ENCODE results near the gene RB1. TPM values are rescaled to one million over a fixed set of nuclear protein-coding genes. Genes with fewer than 3 reads are reported as not detected.

The RB1 gene
- total RNA-seq, 2 experiments from 2014 or later: 25.1 to 25.6 TPM

- Mint-ChIP-seq H3K27me3 (ENCODE audit: low read depth) (no peaks in the 10 kb centered on the region), H3K4me3 (no peak overlapping the region), H3K36me3 (ENCODE audit: low read depth) (peaks cover 35% of the 10 kb centered on the region), H3K9me3 (no peaks in the 10 kb centered on the region), H3K4me1 (ENCODE audit: low read depth) (no peaks in the 10 kb centered on the region), H3K27ac (no peak overlapping the region)
- CTCF ChIA-PET: interaction anchor here (0.6 to 1.5 kb wide), 4 partner anchors 43 to 203 kb away, joined by 4 to 5 read pairs (median 4); no protein-coding TSS in a partner anchor
- no peak for DNase-seq
- intact Hi-C loops (cut with micrococcal nuclease): no loop called here
Observed at GRCh38 chr13:48377857-48378256, 74.3 kb downstream of the RB1 start.

- peaks cover 23% of the 10 kb centered on the region for H3K36me3 Mint-ChIP-seq (ENCODE audit: low read depth)
- CTCF ChIA-PET: no interaction called here
- H3K4me1 Mint-ChIP-seq (ENCODE audit: low read depth): no peaks in the 10 kb centered on the region
- DNase-seq: no peak
- H3K27me3 Mint-ChIP-seq (ENCODE audit: low read depth): no peaks in the 10 kb centered on the region
- intact Hi-C loops (cut with micrococcal nuclease): no loop called here
- no peak overlapping the region for H3K27ac Mint-ChIP-seq
- no peaks in the 10 kb centered on the region for H3K9me3 Mint-ChIP-seq
- no peak overlapping the region for H3K4me3 Mint-ChIP-seq
Observed at GRCh38 chr13:48380581-48380980, 77.0 kb downstream of the RB1 start.

GRCh38 chr13:48383384-48383783, 79.8 kb downstream of the RB1 start:
- DNase-seq: no peak
- no peak overlapping the region for H3K4me3 Mint-ChIP-seq
- CTCF ChIA-PET: no interaction called here

GRCh38 chr13:48386816-48387215, 83.3 kb downstream of the RB1 start:
- Mint-ChIP-seq H3K4me3 (no peak overlapping the region), H3K36me3 (ENCODE audit: low read depth) (peaks cover 26% of the 10 kb centered on the region)
- CTCF ChIA-PET: interaction anchor here (0.7 to 0.8 kb wide), 2 partner anchors 210 to 254 kb away, joined by 3 to 4 read pairs; no protein-coding TSS in a partner anchor

More at GRCh38 chr13:48383384-48383783, 79.8 kb downstream of the RB1 start:
- Mint-ChIP-seq H3K4me1 (ENCODE audit: low read depth) (no peaks in the 10 kb centered on the region), H3K9me3 (no peaks in the 10 kb centered on the region), H3K36me3 (ENCODE audit: low read depth) (peaks cover 20% of the 10 kb centered on the region), H3K27ac (no peak overlapping the region), H3K27me3 (ENCODE audit: low read depth) (no peaks in the 10 kb centered on the region)
- intact Hi-C loops (cut with micrococcal nuclease): no loop called here

GRCh38 chr13:48391257-48391656, 87.7 kb downstream of the RB1 start:
- Mint-ChIP-seq H3K9me3 (peaks cover 19% of the 10 kb centered on the region), H3K36me3 (ENCODE audit: low read depth) (peaks cover 53% of the 10 kb centered on the region), H3K4me1 (ENCODE audit: low read depth) (peaks cover 2% of the 10 kb centered on the region), H3K4me3 (no peak overlapping the region), H3K27me3 (ENCODE audit: low read depth) (no peaks in the 10 kb centered on the region), H3K27ac (no peak overlapping the region)
- no peak for DNase-seq
- intact Hi-C loops (cut with micrococcal nuclease): no loop called here
- CTCF ChIA-PET: interaction anchor here (0.7 kb wide), 1 partner anchor 55 kb away, joined by 7 read pairs; no protein-coding TSS in a partner anchor

More at GRCh38 chr13:48386816-48387215, 83.3 kb downstream of the RB1 start:
- no peak overlapping the region for H3K27ac Mint-ChIP-seq
- H3K4me1 Mint-ChIP-seq (ENCODE audit: low read depth): peaks cover 2% of the 10 kb centered on the region
- intact Hi-C loops (cut with micrococcal nuclease): no loop called here
- peaks cover 7% of the 10 kb centered on the region for H3K9me3 Mint-ChIP-seq
- DNase-seq: no peak
- no peaks in the 10 kb centered on the region for H3K27me3 Mint-ChIP-seq (ENCODE audit: low read depth)

- Mint-ChIP-seq H3K4me1 (ENCODE audit: low read depth) (peaks cover 3% of the 10 kb centered on the region), H3K27me3 (ENCODE audit: low read depth) (no peaks in the 10 kb centered on the region), H3K9me3 (peaks cover 26% of the 10 kb centered on the region), H3K27ac (no peak overlapping the region), H3K36me3 (ENCODE audit: low read depth) (peaks cover 58% of the 10 kb centered on the region), H3K4me3 (no peak overlapping the region)
- CTCF ChIA-PET: interaction anchor here (0.7 kb wide), 1 partner anchor 187 kb away, joined by 3 read pairs; no protein-coding TSS in a partner anchor
- DNase-seq: no peak
- intact Hi-C loops (cut with micrococcal nuclease): no loop called here
Observed at GRCh38 chr13:48393030-48393697, 89.6 kb downstream of the RB1 start.

GRCh38 chr13:48393698-48394085, 90.1 kb downstream of the RB1 start:
- H3K4me1 Mint-ChIP-seq (ENCODE audit: low read depth): peaks cover 4% of the 10 kb centered on the region
- no peak overlapping the region for H3K4me3 Mint-ChIP-seq
- CTCF ChIA-PET: no interaction called here
- H3K27ac Mint-ChIP-seq: no peak overlapping the region
- no peak for DNase-seq
- intact Hi-C loops (cut with micrococcal nuclease): no loop called here
- H3K27me3 Mint-ChIP-seq (ENCODE audit: low read depth): no peaks in the 10 kb centered on the region
- peaks cover 58% of the 10 kb centered on the region for H3K36me3 Mint-ChIP-seq (ENCODE audit: low read depth)
- peaks cover 26% of the 10 kb centered on the region for H3K9me3 Mint-ChIP-seq

GRCh38 chr13:48397744-48398143, 94.2 kb downstream of the RB1 start:
- H3K27ac Mint-ChIP-seq: no peak overlapping the region
- intact Hi-C loops (cut with micrococcal nuclease): no loop called here
- H3K36me3 Mint-ChIP-seq (ENCODE audit: low read depth): peaks cover 34% of the 10 kb centered on the region
- H3K4me3 Mint-ChIP-seq: no peak overlapping the region
- H3K9me3 Mint-ChIP-seq: peaks cover 11% of the 10 kb centered on the region
- CTCF ChIA-PET: interaction anchor here (1.8 kb wide), 1 partner anchor 182 kb away, joined by 6 read pairs; no protein-coding TSS in a partner anchor
- H3K4me1 Mint-ChIP-seq (ENCODE audit: low read depth): peaks cover 29% of the 10 kb centered on the region
- H3K27me3 Mint-ChIP-seq (ENCODE audit: low read depth): no peaks in the 10 kb centered on the region
- no peak for DNase-seq

GRCh38 chr13:48398450-48399095, 95.0 kb downstream of the RB1 start:
- intact Hi-C loops (cut with micrococcal nuclease): no loop called here
- H3K4me3 Mint-ChIP-seq: no peak overlapping the region
- no peak overlapping the region for H3K27ac Mint-ChIP-seq
- H3K9me3 Mint-ChIP-seq: peaks cover 11% of the 10 kb centered on the region
- H3K27me3 Mint-ChIP-seq (ENCODE audit: low read depth): no peaks in the 10 kb centered on the region
- peaks cover 28% of the 10 kb centered on the region for H3K36me3 Mint-ChIP-seq (ENCODE audit: low read depth)
- H3K4me1 Mint-ChIP-seq (ENCODE audit: low read depth): peaks cover 36% of the 10 kb centered on the region
- CTCF ChIA-PET: interaction anchor here (1.8 kb wide), 1 partner anchor 182 kb away, joined by 6 read pairs; no protein-coding TSS in a partner anchor
- no peak for DNase-seq

- Mint-ChIP-seq H3K4me1 (ENCODE audit: low read depth) (peaks cover 51% of the 10 kb centered on the region), H3K27me3 (ENCODE audit: low read depth) (no peaks in the 10 kb centered on the region), H3K36me3 (ENCODE audit: low read depth) (peaks cover 17% of the 10 kb centered on the region), H3K9me3 (peaks cover 11% of the 10 kb centered on the region), H3K27ac (peak overlapping the region; percentile 4), H3K4me3 (no peak overlapping the region)
- no peak for DNase-seq
- intact Hi-C loops (cut with micrococcal nuclease): loop anchor here (2.0 to 10.0 kb wide), 8 partner anchors 65 to 482 kb away; partner anchors contain the start of gene CYSLTR2
- CTCF ChIA-PET: no interaction called here
Observed at GRCh38 chr13:48400090-48400694, 96.6 kb downstream of the RB1 start.

GRCh38 chr13:48400850-48401291, 97.3 kb downstream of the RB1 start:
- peaks cover 11% of the 10 kb centered on the region for H3K36me3 Mint-ChIP-seq (ENCODE audit: low read depth)
- no peak overlapping the region for H3K4me3 Mint-ChIP-seq
- DNase-seq: no peak
- peak overlapping the region; percentile 9 for H3K27ac Mint-ChIP-seq
- H3K27me3 Mint-ChIP-seq (ENCODE audit: low read depth): no peaks in the 10 kb centered on the region
- peaks cover 6% of the 10 kb centered on the region for H3K9me3 Mint-ChIP-seq
- CTCF ChIA-PET: interaction anchor here (1.0 kb wide), 1 partner anchor 179 kb away, joined by 4 read pairs; no protein-coding TSS in a partner anchor
- intact Hi-C loops (cut with micrococcal nuclease): loop anchor here (1.0 to 10.0 kb wide), 9 partner anchors 66 to 481 kb away; partner anchors contain the start of gene CYSLTR2
- peaks cover 58% of the 10 kb centered on the region for H3K4me1 Mint-ChIP-seq (ENCODE audit: low read depth)

- CTCF ChIA-PET: interaction anchor here (1.0 kb wide), 1 partner anchor 179 kb away, joined by 4 read pairs; no protein-coding TSS in a partner anchor
Observed at GRCh38 chr13:48401480-48401879, 97.9 kb downstream of the RB1 start.

More at GRCh38 chr13:48401480-48401879, 97.9 kb downstream of the RB1 start:
- intact Hi-C loops (cut with micrococcal nuclease): loop anchor here (1.0 to 10.0 kb wide), 9 partner anchors 67 to 481 kb away; partner anchors contain the start of gene CYSLTR2
- no peak overlapping the region for H3K4me3 Mint-ChIP-seq
- no peaks in the 10 kb centered on the region for H3K27me3 Mint-ChIP-seq (ENCODE audit: low read depth)
- H3K27ac Mint-ChIP-seq: no peak overlapping the region
- peaks cover 6% of the 10 kb centered on the region for H3K36me3 Mint-ChIP-seq (ENCODE audit: low read depth)
- H3K9me3 Mint-ChIP-seq: peaks cover 4% of the 10 kb centered on the region
- DNase-seq: no peak
- peaks cover 63% of the 10 kb centered on the region for H3K4me1 Mint-ChIP-seq (ENCODE audit: low read depth)

All from activated naive CD4-positive, alpha-beta T cell treated with anti-CD3 and anti-CD28 coated beads for 36 hours (primary cell).